ENCODE data around the gene SETD4.

DNA sequence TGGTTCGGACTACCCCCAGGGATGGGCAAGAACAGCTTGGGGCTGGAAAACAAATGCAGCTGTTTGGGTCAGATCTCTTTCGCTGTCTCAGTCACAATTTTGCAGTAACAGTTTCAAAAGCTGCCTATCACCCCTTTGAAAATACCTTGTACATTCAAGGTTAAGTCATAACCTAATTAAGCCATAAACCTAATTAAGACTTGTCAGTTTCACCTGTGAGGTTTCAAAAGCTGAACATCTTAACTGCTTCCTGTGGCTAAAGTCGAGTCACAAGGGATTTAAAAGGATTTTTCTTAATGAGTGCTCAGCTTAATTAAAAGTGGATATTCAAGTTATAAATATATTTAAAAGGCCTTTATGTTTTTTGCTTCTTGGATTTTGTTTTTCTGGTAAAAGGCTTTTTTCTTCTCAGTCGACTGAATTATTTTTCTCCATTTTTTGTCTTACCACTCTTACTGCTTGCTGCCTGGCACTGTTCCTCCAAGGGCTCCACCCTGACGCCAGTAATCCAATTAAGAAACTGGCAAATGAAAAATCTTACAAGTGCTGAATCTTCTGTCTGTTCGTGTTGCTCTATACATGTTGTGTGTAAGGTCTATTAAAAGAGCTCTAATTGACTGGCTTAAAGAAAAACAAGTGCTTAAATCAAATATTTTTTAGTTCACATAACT, 40.8 kb upstream of the SETD4 start:
- TF ChIP-seq, protein P1, sequence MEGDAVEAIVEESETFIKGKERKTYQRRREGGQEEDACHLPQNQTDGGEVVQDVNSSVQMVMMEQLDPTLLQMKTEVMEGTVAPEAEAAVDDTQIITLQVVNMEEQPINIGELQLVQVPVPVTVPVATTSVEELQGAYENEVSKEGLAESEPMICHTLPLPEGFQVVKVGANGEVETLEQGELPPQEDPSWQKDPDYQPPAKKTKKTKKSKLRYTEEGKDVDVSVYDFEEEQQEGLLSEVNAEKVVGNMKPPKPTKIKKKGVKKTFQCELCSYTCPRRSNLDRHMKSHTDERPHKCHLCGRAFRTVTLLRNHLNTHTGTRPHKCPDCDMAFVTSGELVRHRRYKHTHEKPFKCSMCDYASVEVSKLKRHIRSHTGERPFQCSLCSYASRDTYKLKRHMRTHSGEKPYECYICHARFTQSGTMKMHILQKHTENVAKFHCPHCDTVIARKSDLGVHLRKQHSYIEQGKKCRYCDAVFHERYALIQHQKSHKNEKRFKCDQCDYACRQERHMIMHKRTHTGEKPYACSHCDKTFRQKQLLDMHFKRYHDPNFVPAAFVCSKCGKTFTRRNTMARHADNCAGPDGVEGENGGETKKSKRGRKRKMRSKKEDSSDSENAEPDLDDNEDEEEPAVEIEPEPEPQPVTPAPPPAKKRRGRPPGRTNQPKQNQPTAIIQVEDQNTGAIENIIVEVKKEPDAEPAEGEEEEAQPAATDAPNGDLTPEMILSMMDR (IDR thresholded peaks at IDR 0.05; ENCODE audit: low read depth, low read length, missing input control) = no peak
- no peak for TF ChIP-seq YY1 (IDR thresholded peaks at IDR 0.05)
- TF ChIP-seq RAD21 (IDR thresholded peaks at IDR 0.05) = no peak
- no peak for TF ChIP-seq GABPA (IDR thresholded peaks at IDR 0.05 in 1 of 2, conservative IDR thresholded peaks at IDR 0.05 in 1 of 2)
- TF ChIP-seq ZBTB33 (IDR thresholded peaks at IDR 0.05) = no peak
- TF ChIP-seq JUND (IDR thresholded peaks at IDR 0.05) = no peak
- TF ChIP-seq, protein P2, sequence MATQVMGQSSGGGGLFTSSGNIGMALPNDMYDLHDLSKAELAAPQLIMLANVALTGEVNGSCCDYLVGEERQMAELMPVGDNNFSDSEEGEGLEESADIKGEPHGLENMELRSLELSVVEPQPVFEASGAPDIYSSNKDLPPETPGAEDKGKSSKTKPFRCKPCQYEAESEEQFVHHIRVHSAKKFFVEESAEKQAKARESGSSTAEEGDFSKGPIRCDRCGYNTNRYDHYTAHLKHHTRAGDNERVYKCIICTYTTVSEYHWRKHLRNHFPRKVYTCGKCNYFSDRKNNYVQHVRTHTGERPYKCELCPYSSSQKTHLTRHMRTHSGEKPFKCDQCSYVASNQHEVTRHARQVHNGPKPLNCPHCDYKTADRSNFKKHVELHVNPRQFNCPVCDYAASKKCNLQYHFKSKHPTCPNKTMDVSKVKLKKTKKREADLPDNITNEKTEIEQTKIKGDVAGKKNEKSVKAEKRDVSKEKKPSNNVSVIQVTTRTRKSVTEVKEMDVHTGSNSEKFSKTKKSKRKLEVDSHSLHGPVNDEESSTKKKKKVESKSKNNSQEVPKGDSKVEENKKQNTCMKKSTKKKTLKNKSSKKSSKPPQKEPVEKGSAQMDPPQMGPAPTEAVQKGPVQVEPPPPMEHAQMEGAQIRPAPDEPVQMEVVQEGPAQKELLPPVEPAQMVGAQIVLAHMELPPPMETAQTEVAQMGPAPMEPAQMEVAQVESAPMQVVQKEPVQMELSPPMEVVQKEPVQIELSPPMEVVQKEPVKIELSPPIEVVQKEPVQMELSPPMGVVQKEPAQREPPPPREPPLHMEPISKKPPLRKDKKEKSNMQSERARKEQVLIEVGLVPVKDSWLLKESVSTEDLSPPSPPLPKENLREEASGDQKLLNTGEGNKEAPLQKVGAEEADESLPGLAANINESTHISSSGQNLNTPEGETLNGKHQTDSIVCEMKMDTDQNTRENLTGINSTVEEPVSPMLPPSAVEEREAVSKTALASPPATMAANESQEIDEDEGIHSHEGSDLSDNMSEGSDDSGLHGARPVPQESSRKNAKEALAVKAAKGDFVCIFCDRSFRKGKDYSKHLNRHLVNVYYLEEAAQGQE (IDR thresholded peaks at IDR 0.05) = no peak
- no peak for TF ChIP-seq FOXA1 (IDR thresholded peaks at IDR 0.05)
- TF ChIP-seq TAF1 (conservative IDR thresholded peaks at IDR 0.05) = no peak

Data from liver (tissue), 3 donors.